HG02588 (cell line): ENCODE measurements around the gene PDXP.
"Not testable (repeated sequence)": the region's sequence is repeated elsewhere in the genome, so short reads cannot be mapped to it uniquely, and the experiment has no call there.

Experiments used
- ATAC-seq: cut with Tn5 transposase; IDR thresholded peaks from one replicate; pipeline ENCODE4 v1.9.1; 2021; ENCODE audit warnings: mild to moderate bottlenecking, moderate library complexity; ENCODE audit not compliant: unreplicated experiment

PDXP gene

GRCh38 chr22:37672920-37673455 is 14.5 kb downstream of the PDXP start:
- ATAC-seq = no peak

- ATAC-seq = no peak
Measured at GRCh38 chr22:37674248-37674647, 15.7 kb downstream of the PDXP start.

GRCh38 chr22:37674951-37675929 is 16.7 kb downstream of the PDXP start, which contains the start of gene LGALS1:
TSS of gene LGALS1 (plus strand) at chr22:37675636. CDS start at chr22:37675703, 67 bp downstream.
- peak; percentile 45 for ATAC-seq

- ATAC-seq = no peak
Measured at GRCh38 chr22:37675930-37676735, 17.6 kb downstream of the PDXP start.

- ATAC-seq = peak; percentile 47
Measured at GRCh38 chr22:37676736-37677492, 18.4 kb downstream of the PDXP start.

GRCh38 chr22:37677493-37677974 is 19.0 kb downstream of the PDXP start:
- ATAC-seq = peak; percentile 8

- no peak for ATAC-seq
Measured at GRCh38 chr22:37678372-37678771, 19.8 kb downstream of the PDXP start.

GRCh38 chr22:37679670-37680069 is 21.1 kb downstream of the PDXP start:
- no peak for ATAC-seq

- ATAC-seq = no peak
Measured at GRCh38 chr22:37680191-37680851, 21.8 kb downstream of the PDXP start.

GRCh38 chr22:37681001-37681424 is 22.5 kb downstream of the PDXP start:
- ATAC-seq = no peak

GRCh38 chr22:37681556-37682049 is 23.1 kb downstream of the PDXP start:
- ATAC-seq = no peak

GRCh38 chr22:37684803-37685615 is 26.5 kb downstream of the PDXP start:
- ATAC-seq = no peak

GRCh38 chr22:37686002-37686982 is 27.8 kb downstream of the PDXP start, which contains the start of gene NOL12:
TSS of gene NOL12 (plus strand) at chr22:37686343. CDS start at chr22:37686393, 50 bp downstream.
- peak; percentile 78 for ATAC-seq

GRCh38 chr22:37690407-37690806 is 31.9 kb downstream of the PDXP start:
- no peak for ATAC-seq

- no peak for ATAC-seq
Measured at GRCh38 chr22:37690901-37691504, 32.5 kb downstream of the PDXP start.

GRCh38 chr22:37692627-37693285 is 34.2 kb downstream of the PDXP start:
- ATAC-seq = no peak

- ATAC-seq = not testable (repeated sequence)
Measured at GRCh38 chr22:37694131-37694530, 35.6 kb downstream of the PDXP start.
